ENCODE measurements around the gene EML2.

EML2 gene

GRCh38 chr19:45581576-45581975, 57.6 kb downstream of the EML2 start:
- no peak for DNase-seq

- DNase-seq: no peak
Observed at GRCh38 chr19:45578861-45579260, 60.3 kb downstream of the EML2 start.

GRCh38 chr19:45577111-45577905, 61.9 kb downstream of the EML2 start:
- no peak for DNase-seq

GRCh38 chr19:45576682-45577081, 62.5 kb downstream of the EML2 start:
- DNase-seq: no peak

GRCh38 chr19:45575216-45575615, 64.0 kb downstream of the EML2 start:
- DNase-seq: no peak

- no peak for DNase-seq
Observed at GRCh38 chr19:45574526-45574925, 64.7 kb downstream of the EML2 start.

- no peak for DNase-seq
Observed at GRCh38 chr19:45571457-45572220, 67.6 kb downstream of the EML2 start.

- peak; percentile 14 for DNase-seq
Observed at GRCh38 chr19:45569619-45570421, 69.4 kb downstream of the EML2 start.

GRCh38 chr19:45568732-45569131, 70.5 kb downstream of the EML2 start:
- no peak for DNase-seq

GRCh38 chr19:45567609-45568008, 71.6 kb downstream of the EML2 start:
- DNase-seq: no peak

GRCh38 chr19:45564131-45564780, 74.9 kb downstream of the EML2 start:
- no peak for DNase-seq

GRCh38 chr19:45560686-45561085, 78.5 kb downstream of the EML2 start:
- DNase-seq: no peak

- no peak for DNase-seq
Observed at GRCh38 chr19:45560038-45560437, 79.2 kb downstream of the EML2 start.
